ENCODE data around the gene RILPL2. TPM values are rescaled to one million over a fixed set of nuclear protein-coding genes. Genes with fewer than 3 reads are reported as not detected.

RILPL2 gene
- total and polyA plus RNA-seq, 2 experiments from 2014 or later = 2.5 to 3.7 TPM

GRCh38 chr12:123478069-123478468 lies 41.6 kb upstream of the RILPL2 start:
- H3K36me3 ChIP-seq (replicated peaks; ENCODE audit: insufficient read depth, low read depth) = no peaks in the 10 kb centered on the region
- no peak for TF ChIP-seq CTCF (IDR thresholded peaks at IDR 0.05; ENCODE audit: poor library complexity)
- no peak for TF ChIP-seq EZH2phosphoT487 (IDR thresholded peaks at IDR 0.05; ENCODE audit: low read depth, severe bottlenecking, unreplicated experiment)
- no peak for TF ChIP-seq EZH2 (IDR thresholded peaks at IDR 0.05; ENCODE audit: borderline replicate concordance)
- no peaks in the 10 kb centered on the region for H3K79me2 ChIP-seq
- WGBS (ENCODE audit: low lambda C conversion rate, missing lambda C conversion rate) = 94% methylated on average over 11 of the region's 11 CpGs
- H3K4me3 ChIP-seq = no peak overlapping the region
- no peak overlapping the region for H3K27ac ChIP-seq
- H3K4me2 ChIP-seq = no peak overlapping the region
- H3K27me3 ChIP-seq = no peaks in the 10 kb centered on the region
- no peaks in the 10 kb centered on the region for H3K9me3 ChIP-seq (ENCODE audit: low read depth)
- H4K20me1 ChIP-seq (ENCODE audit: insufficient read depth, poor library complexity, severe bottlenecking) = no peaks in the 10 kb centered on the region
- H2AFZ ChIP-seq = no peak overlapping the region
- H3K4me1 ChIP-seq (ENCODE audit: insufficient read depth) = no peaks in the 10 kb centered on the region
- H3K9me2 ChIP-seq (replicated peaks; ENCODE audit: insufficient read depth) = no peaks in the 10 kb centered on the region
- DNase-seq (ENCODE audit: low spot score) = no peak

GRCh38 chr12:123475246-123475703 lies 38.8 kb upstream of the RILPL2 start:
- Histone ChIP-seq H3K27me3 (no peaks in the 10 kb centered on the region), H3K9me3 (ENCODE audit: low read depth) (no peaks in the 10 kb centered on the region), H3K4me3 (no peak overlapping the region), H4K20me1 (ENCODE audit: insufficient read depth, poor library complexity, severe bottlenecking) (no peaks in the 10 kb centered on the region), H3K27ac (no peak overlapping the region), H3K4me1 (ENCODE audit: insufficient read depth) (no peaks in the 10 kb centered on the region), H2AFZ (no peak overlapping the region), H3K79me2 (no peaks in the 10 kb centered on the region), H3K4me2 (no peak overlapping the region), H3K9me2 (replicated peaks; ENCODE audit: insufficient read depth) (no peaks in the 10 kb centered on the region), H3K36me3 (replicated peaks; ENCODE audit: insufficient read depth, low read depth) (no peaks in the 10 kb centered on the region)
- DNase-seq (ENCODE audit: low spot score) = no peak
- WGBS (ENCODE audit: low lambda C conversion rate, missing lambda C conversion rate) = 89% methylated on average over 15 of the region's 15 CpGs
- no peak for TF ChIP-seq EZH2 (IDR thresholded peaks at IDR 0.05; ENCODE audit: borderline replicate concordance)
- no peak for TF ChIP-seq CTCF (IDR thresholded peaks at IDR 0.05; ENCODE audit: poor library complexity)
- no peak for TF ChIP-seq EZH2phosphoT487 (IDR thresholded peaks at IDR 0.05; ENCODE audit: low read depth, severe bottlenecking, unreplicated experiment)

GRCh38 chr12:123474485-123475245 lies 38.2 kb upstream of the RILPL2 start:
- no peak for DNase-seq (ENCODE audit: low spot score)
- H3K27ac ChIP-seq = no peak overlapping the region
- H3K9me3 ChIP-seq (ENCODE audit: low read depth) = no peaks in the 10 kb centered on the region
- TF ChIP-seq CTCF (IDR thresholded peaks at IDR 0.05; ENCODE audit: poor library complexity) (no peak), EZH2phosphoT487 (IDR thresholded peaks at IDR 0.05; ENCODE audit: low read depth, severe bottlenecking, unreplicated experiment) (no peak), EZH2 (IDR thresholded peaks at IDR 0.05; ENCODE audit: borderline replicate concordance) (no peak)
- H4K20me1 ChIP-seq (ENCODE audit: insufficient read depth, poor library complexity, severe bottlenecking) = no peaks in the 10 kb centered on the region
- H2AFZ ChIP-seq = no peak overlapping the region
- WGBS (ENCODE audit: low lambda C conversion rate, missing lambda C conversion rate) = 91% methylated on average over 13 of the region's 13 CpGs
- H3K27me3 ChIP-seq = no peaks in the 10 kb centered on the region
- H3K4me3 ChIP-seq = no peak overlapping the region
- H3K79me2 ChIP-seq = no peaks in the 10 kb centered on the region
- H3K9me2 ChIP-seq (replicated peaks; ENCODE audit: insufficient read depth) = no peaks in the 10 kb centered on the region
- H3K4me1 ChIP-seq (ENCODE audit: insufficient read depth) = no peaks in the 10 kb centered on the region
- no peaks in the 10 kb centered on the region for H3K36me3 ChIP-seq (replicated peaks; ENCODE audit: insufficient read depth, low read depth)
- no peak overlapping the region for H3K4me2 ChIP-seq
